Spleen (tissue), 7 donors: ENCODE data around the gene TCP11L1.

Source experiments
- CTCF ChIP-seq, 11 experiments: fragments of 200-600 bp in 7 of 11; fragments of 450-650 bp in 4 of 11; sonication (generic) in 4 of 11; IDR thresholded peaks in 8 of 11; conservative IDR thresholded peaks in 3 of 11; 1 replicate in 7 of 11; 2 replicates in 4 of 11; pipeline versions ENCODE4 v1.4.0 to v1.8.0; 2016 to 2021; ENCODE audit warnings: antibody characterized with exemption in 11 of 11, inconsistent platforms in 4 of 11, mild to moderate bottlenecking in 1 of 11
- POLR2A ChIP-seq, 3 donors: fragments of 450-650 bp; IDR thresholded peaks; one replicate each; pipeline ENCODE4 v1.5.1; 2017; ENCODE audit warnings: antibody characterized with exemption in 3 of 3, mild to moderate bottlenecking in 1 of 3
- donor health status: DM: no; HTN: no; CAD: no; lungs with moderate emphysema.
- donor health status: DM: no; HTN: no; CAD: no.
- donor health status: DM: no; HTN: no; CAD: no.

- TF ChIP-seq CTCF (IDR thresholded peaks at IDR 0.05 in 8 of 11, conservative IDR thresholded peaks at IDR 0.05 in 3 of 11) (no peak), POLR2A (IDR thresholded peaks at IDR 0.05) (no peak)
These were observed 70.0 kb downstream of the TCP11L1 start for GRCh38 chr11:33109294-33109895.
